Testis (tissue), 3 donors: ENCODE measurements around the gene SYT5. TPM values are rescaled to one million over a fixed set of nuclear protein-coding genes. Genes with fewer than 3 reads are reported as not detected.

ENCODE experiments used
- DNase-seq: peaks from one replicate; pipeline ENCODE4 v3.0.0-alpha.2; 2019
- H3K27ac ChIP-seq, 2 donors: fragments of 200-600 bp; sonication (generic); one replicate each; pipeline ENCODE4 v1.5.1; 2019
- H3K27me3 ChIP-seq: fragments of 200-600 bp; sonication (generic); one replicate; pipeline ENCODE4 v1.5.1; 2019
- H3K36me3 ChIP-seq: fragments of 200-600 bp; sonication (generic); one replicate; pipeline ENCODE4 v1.5.1; 2017; ENCODE audit warnings: low read depth; ENCODE audit errors: missing control alignments
- H3K4me1 ChIP-seq: fragments of 200-600 bp; sonication (generic); one replicate; pipeline ENCODE4 v1.5.1; 2019
- H3K4me3 ChIP-seq, 2 donors: fragments of 200-600 bp; sonication (generic); one replicate each; pipeline ENCODE4 v1.5.1; 2017 to 2019
- H3K9me3 ChIP-seq: fragments of 200-600 bp; sonication (generic); one replicate; pipeline ENCODE4 v1.5.1; 2017
- CTCF ChIP-seq, 3 experiments: fragments of 450-650 bp in 2 of 3; fragments of 200-600 bp in 1 of 3; sonication (generic) in 1 of 3; IDR thresholded peaks; one replicate each; pipeline ENCODE4 v1.5.1; 2016 to 2019; ENCODE audit warnings: antibody characterized with exemption in 3 of 3, mild to moderate bottlenecking in 2 of 3, moderate library complexity in 1 of 3
- POLR2A ChIP-seq: fragments of 450-650 bp; IDR thresholded peaks from one replicate; pipeline ENCODE4 v1.6.1; 2017; ENCODE audit warnings: antibody characterized with exemption, mild to moderate bottlenecking, moderate library complexity
- WGBS, 2 donors: methylation state at CpG; one replicate each; pipeline ENCODE4 v1.1.5; 2018; 5-methylcytosine and 5-hydroxymethylcytosine counted together
- intact Hi-C: fragments of 100-400 bp; cut with DNase I; formaldehyde crosslinking; loops from one replicate; pipeline ENCODE4 v1.15.1; 2023; ENCODE audit warnings: low total_unique reads
- microRNA-seq, 2 donors: library from miRNA; unstranded; fragments of <30 nt; microRNA quantifications; one replicate each; pipeline ENCODE4, GENCODE V29; 2016; ENCODE audit warnings: borderline number of aligned reads in 2 of 2, borderline replicate concordance in 1 of 2
- polyA plus RNA-seq: library from polyadenylated mRNA; stranded (reverse); fragments of 350-450 nt; fragmentation: Illumina TruSeq; extraction: RNeasy Lipid Tissue Mini Kit (QIAGEN cat#74804); gene quantifications from one replicate; pipeline ENCODE4 v1.2.3, GENCODE V29; 2014; ENCODE audit warnings: low read depth, low replicate concordance; ENCODE audit not compliant: insufficient read depth
- small RNA-seq, 2 donors: library from RNA; depleted of rRNA; stranded (forward); fragments of <200 nt; gene quantifications; one replicate each; pipeline ENCODE3, GENCODE V24; 2016
- total RNA-seq, 2 donors: library from RNA; depleted of rRNA; stranded (reverse); fragments of >200 nt; gene quantifications; one replicate each; pipeline ENCODE4 v1.2.3, GENCODE V29; 2016

SYT5 gene
- total and polyA plus RNA-seq, 3 donors from 2014 or later, result 1.6 to 11.7 (median 5.0) TPM

GRCh38 chr19:55131421-55131820 is 48.7 kb downstream of the SYT5 start:
- DNase-seq, result no peak
- Histone ChIP-seq H3K4me1 (no peaks in the 10 kb centered on the region), H3K27me3 (no peaks in the 10 kb centered on the region), H3K27ac (no peak overlapping the region), H3K9me3 (no peaks in the 10 kb centered on the region), H3K36me3 (no peaks in the 10 kb centered on the region), H3K4me3 (no peak overlapping the region)
- 86 to 89% methylated on average over 16 of the region's 16 CpGs for WGBS, 2 donors
- intact Hi-C loops, result no loop called here
- TF ChIP-seq POLR2A (no peak), CTCF (IDR thresholded peaks at IDR 0.05) (no peak)

Small RNA genes lying within 50 kb of the gene (microRNA-seq; reads per million reads assigned to microRNA genes)
- 0 reads per million in 2 donors for gene MIR7975

Small RNA genes lying within 50 kb of the gene (small RNA-seq; reads per million reads assigned to genes)
- gene MIR7975 (0 reads per million in 2 donors), gene RF01210 (0 reads per million in 2 donors)

Other genes starting within 250 kb of the SYT5 start
- gene NLRP7, start 232.8 kb downstream of the SYT5 start, total RNA-seq, result 10 to 100 TPM in 1 of 2 donors, 1 to 10 TPM in 1; 9.0 to 11.7 TPM
- gene NLRP7, start 232.8 kb downstream of the SYT5 start, polyA plus RNA-seq, result 14.5 TPM
- 10 to 100 TPM; 41.9 to 46.4 TPM for gene NLRP2, start 213.9 kb downstream of the SYT5 start, total RNA-seq
- 42.6 TPM for gene NLRP2, start 213.9 kb downstream of the SYT5 start, polyA plus RNA-seq
- 1 to 10 TPM; 1.1 to 3.2 TPM for gene GP6, start 142.0 kb downstream of the SYT5 start, total RNA-seq
- gene GP6, start 142.0 kb downstream of the SYT5 start, polyA plus RNA-seq, result 5.3 TPM
- gene RDH13, start 117.1 kb downstream of the SYT5 start, total RNA-seq, result 10 to 100 TPM; 22.5 to 24.3 TPM
- gene RDH13, start 117.1 kb downstream of the SYT5 start, polyA plus RNA-seq, result 13.9 TPM
- 1 to 10 TPM; 3.4 to 3.6 TPM for gene EPS8L1, start 104.4 kb downstream of the SYT5 start, total RNA-seq
- gene EPS8L1, start 104.4 kb downstream of the SYT5 start, polyA plus RNA-seq, result 13.3 TPM
- gene PPP1R12C, start 62.7 kb downstream of the SYT5 start, total RNA-seq, result 100 to 1,000 TPM; 184 to 206 TPM
- 220 TPM for gene PPP1R12C, start 62.7 kb downstream of the SYT5 start, polyA plus RNA-seq
- gene TNNT1, start 31.1 kb downstream of the SYT5 start, total RNA-seq, result 10 to 100 TPM; 13.0 to 14.5 TPM
- gene TNNT1, start 31.1 kb downstream of the SYT5 start, polyA plus RNA-seq, result 84.0 TPM
- gene TNNI3, start 22.6 kb downstream of the SYT5 start, total RNA-seq, result 10 to 100 TPM; 14.2 to 30.3 TPM
- 20.8 TPM for gene TNNI3, start 22.6 kb downstream of the SYT5 start, polyA plus RNA-seq
- 100 to 1,000 TPM in 1 of 2 donors, 10 to 100 TPM in 1; 69.9 to 102 TPM for gene DNAAF3, start 13.7 kb downstream of the SYT5 start, total RNA-seq
- gene DNAAF3, start 13.7 kb downstream of the SYT5 start, polyA plus RNA-seq, result 173 TPM
- gene PTPRH, start 29.2 kb upstream of the SYT5 start, total RNA-seq, result 10 to 100 TPM in 1 of 2 donors, 1 to 10 TPM in 1; 6.0 to 11.3 TPM
- gene PTPRH, start 29.2 kb upstream of the SYT5 start, polyA plus RNA-seq, result 1.6 TPM
- gene TMEM86B, start 48.5 kb upstream of the SYT5 start, total RNA-seq, result 10 to 100 TPM; 13.4 to 13.9 TPM
- 12.8 TPM for gene TMEM86B, start 48.5 kb upstream of the SYT5 start, polyA plus RNA-seq
- 100 to 1,000 TPM; 178 to 179 TPM for gene PPP6R1, start 78.7 kb upstream of the SYT5 start, total RNA-seq
- 217 TPM for gene PPP6R1, start 78.7 kb upstream of the SYT5 start, polyA plus RNA-seq
- 10 to 100 TPM; 43.5 to 48.2 TPM for gene HSPBP1, start 99.8 kb upstream of the SYT5 start, total RNA-seq
- gene HSPBP1, start 99.8 kb upstream of the SYT5 start, polyA plus RNA-seq, result 42.7 TPM
- 10 to 100 TPM; 14.9 to 20.7 TPM for gene BRSK1, start 103.7 kb upstream of the SYT5 start, total RNA-seq
- 12.8 TPM for gene BRSK1, start 103.7 kb upstream of the SYT5 start, polyA plus RNA-seq
- gene TMEM150B, start 145.1 kb upstream of the SYT5 start, total RNA-seq, result 1 to 10 TPM in 1 of 2 donors, not detected in 1; 2.2 TPM
- 0.98 TPM for gene TMEM150B, start 145.1 kb upstream of the SYT5 start, polyA plus RNA-seq
- gene KMT5C, start 159.6 kb upstream of the SYT5 start, total RNA-seq, result 10 to 100 TPM; 48.8 to 62.9 TPM
- 14.6 TPM for gene KMT5C, start 159.6 kb upstream of the SYT5 start, polyA plus RNA-seq
- 10 to 100 TPM; 27.9 to 47.5 TPM for gene COX6B2, start 174.4 kb upstream of the SYT5 start, total RNA-seq
- gene COX6B2, start 174.4 kb upstream of the SYT5 start, polyA plus RNA-seq, result 171 TPM
- 10 to 100 TPM; 11.3 to 28.2 TPM for gene GARIN5B, start 183.0 kb upstream of the SYT5 start, total RNA-seq
- 49.6 TPM for gene GARIN5B, start 183.0 kb upstream of the SYT5 start, polyA plus RNA-seq
- 1 to 10 TPM; 2.0 to 2.1 TPM for gene IL11, start 190.2 kb upstream of the SYT5 start, total RNA-seq
- 1.2 TPM for gene IL11, start 190.2 kb upstream of the SYT5 start, polyA plus RNA-seq
- gene TMEM190, start 196.5 kb upstream of the SYT5 start, total RNA-seq, result 10 to 100 TPM; 12.9 to 19.2 TPM
- gene TMEM190, start 196.5 kb upstream of the SYT5 start, polyA plus RNA-seq, result 35.4 TPM
- 1 to 10 TPM; 1.7 to 6.4 TPM for gene TMEM238, start 204.0 kb upstream of the SYT5 start, total RNA-seq
- 0.91 TPM for gene TMEM238, start 204.0 kb upstream of the SYT5 start, polyA plus RNA-seq
- 100 to 1,000 TPM; 284 to 624 TPM for gene RPL28, start 205.6 kb upstream of the SYT5 start, total RNA-seq
- 1,024 TPM for gene RPL28, start 205.6 kb upstream of the SYT5 start, polyA plus RNA-seq
- gene UBE2S, start 227.5 kb upstream of the SYT5 start, total RNA-seq, result 100 to 1,000 TPM; 150 to 188 TPM
- 272 TPM for gene UBE2S, start 227.5 kb upstream of the SYT5 start, polyA plus RNA-seq